HG02840 (cell line): Measurements from ENCODE around the gene ZFYVE28.
"Not testable (repeated sequence)": the region's sequence is repeated elsewhere in the genome, so short reads cannot be mapped to it uniquely, and the experiment has no call there.

Experiments
- ATAC-seq: cut with Tn5 transposase; IDR thresholded peaks from one replicate; pipeline ENCODE4 v1.9.1; 2021; ENCODE audit warnings: mild to moderate bottlenecking, moderate library complexity, moderate number of reproducible peaks; ENCODE audit not compliant: unreplicated experiment, low FRiP score

The ZFYVE28 gene

GRCh38 chr4:2394528-2394927, 23.9 kb downstream of the ZFYVE28 start:
- ATAC-seq: no peak

GRCh38 chr4:2393353-2394270, 24.8 kb downstream of the ZFYVE28 start:
- ATAC-seq: no peak

- no peak for ATAC-seq
Observed at GRCh38 chr4:2390784-2391421, 27.5 kb downstream of the ZFYVE28 start.

- ATAC-seq: no peak
Observed at GRCh38 chr4:2390146-2390545, 28.3 kb downstream of the ZFYVE28 start.

GRCh38 chr4:2389691-2390090, 28.8 kb downstream of the ZFYVE28 start:
- no peak for ATAC-seq

DNA sequence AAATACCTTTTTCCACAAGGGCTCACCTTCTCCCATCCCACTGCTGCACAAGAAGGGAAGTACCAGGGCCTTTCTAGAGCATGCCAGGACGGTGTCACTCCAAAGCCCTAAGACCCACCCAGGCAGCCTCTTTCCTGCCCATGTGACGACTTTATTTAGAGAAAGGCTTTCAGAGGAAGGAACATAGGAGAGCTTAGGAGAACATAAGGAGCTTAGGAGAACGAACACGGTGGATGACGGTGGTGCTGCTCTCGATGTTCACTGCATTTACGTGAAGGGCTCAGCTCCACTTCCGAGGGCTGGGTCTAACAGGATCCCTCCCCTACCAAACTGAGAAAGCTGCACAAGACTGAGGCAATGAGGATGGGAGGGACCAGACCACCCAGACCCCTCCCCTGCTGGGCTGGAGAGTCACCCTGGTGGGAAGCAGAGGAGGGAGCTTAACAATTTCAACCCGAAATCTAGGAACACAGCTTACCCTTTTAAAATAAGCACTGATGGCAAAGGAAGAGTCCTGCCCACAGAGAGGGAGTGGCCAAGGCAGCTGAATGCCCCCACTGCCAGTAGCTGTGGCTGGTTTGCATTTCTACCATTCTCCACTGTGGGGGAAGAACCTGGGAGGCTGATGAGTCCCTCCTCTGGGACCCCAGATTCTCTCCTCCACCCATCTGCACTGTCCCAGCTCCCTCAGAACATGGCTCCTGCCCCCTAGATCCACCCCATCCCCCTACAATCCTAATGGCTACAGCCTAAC, 29.8 kb downstream of the ZFYVE28 start:
- ATAC-seq: no peak

- no peak for ATAC-seq
Observed at GRCh38 chr4:2387829-2388228, 30.6 kb downstream of the ZFYVE28 start.

- ATAC-seq: no peak
Observed at GRCh38 chr4:2387218-2387617, 31.2 kb downstream of the ZFYVE28 start.

- no peak for ATAC-seq
Observed at GRCh38 chr4:2386717-2387116, 31.7 kb downstream of the ZFYVE28 start.

DNA sequence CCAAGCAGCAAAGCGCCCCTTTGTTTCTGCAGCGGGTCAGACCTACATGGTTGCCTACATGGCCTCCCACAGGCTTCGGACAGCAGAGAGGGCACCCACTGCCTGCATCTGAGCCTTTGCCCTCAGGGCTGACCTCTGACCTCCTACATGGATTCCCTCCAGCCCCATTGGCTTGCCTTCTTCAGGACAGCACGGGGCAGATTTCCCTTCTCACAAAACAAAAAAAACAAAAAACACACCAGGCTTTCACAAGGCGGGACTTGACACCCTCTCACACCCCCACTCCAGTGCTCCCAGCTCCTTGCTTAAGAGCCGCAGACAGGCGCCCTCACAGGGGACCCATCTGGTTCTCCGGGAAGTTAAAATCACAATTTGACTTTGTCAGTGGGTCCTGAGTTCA, 32.9 kb downstream of the ZFYVE28 start:
- ATAC-seq: no peak

- no peak for ATAC-seq
Observed at GRCh38 chr4:2384245-2384644, 34.2 kb downstream of the ZFYVE28 start.

DNA sequence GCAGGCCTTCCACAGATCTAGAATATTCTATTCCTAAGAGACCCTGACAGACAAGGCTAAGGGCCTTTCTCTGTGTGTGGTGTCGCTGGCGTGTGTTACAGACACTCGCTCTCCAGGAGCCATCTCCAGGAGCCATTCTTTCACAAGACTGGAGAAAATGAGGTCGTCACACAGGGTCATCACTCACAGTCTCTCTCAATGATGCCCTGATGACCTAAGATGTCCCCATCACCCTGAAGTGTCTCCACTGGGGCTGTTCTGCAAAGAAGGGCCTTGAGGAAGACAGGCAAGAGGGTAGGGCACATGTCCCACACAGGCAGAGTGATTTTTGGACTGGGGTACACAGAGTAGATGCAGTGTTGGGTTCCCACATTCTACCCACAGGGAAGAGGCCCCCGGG, 34.7 kb downstream of the ZFYVE28 start:
- no peak for ATAC-seq

DNA sequence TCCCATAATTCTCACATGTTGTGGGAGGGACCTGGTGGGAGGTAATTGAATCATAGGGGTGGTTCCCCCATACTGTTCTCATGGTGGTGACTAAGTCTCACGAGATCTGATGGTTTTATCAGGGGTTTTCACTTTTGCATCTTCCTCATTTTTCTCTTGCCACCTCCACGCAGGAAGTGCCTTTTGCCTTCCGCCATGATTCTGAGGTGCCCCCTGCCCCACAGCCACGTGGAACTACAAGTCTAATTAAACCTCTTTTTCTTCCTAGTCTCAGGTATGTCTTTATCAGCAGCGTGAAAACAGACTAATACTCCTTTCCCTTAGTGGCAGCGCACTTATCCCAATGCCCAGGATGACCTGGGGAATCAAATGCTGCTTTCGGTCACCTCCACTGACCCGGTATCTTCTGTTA, 35.2 kb downstream of the ZFYVE28 start:
- not testable (repeated sequence) for ATAC-seq

- not testable (repeated sequence) for ATAC-seq
Observed at GRCh38 chr4:2382769-2383202, 35.7 kb downstream of the ZFYVE28 start.

- not testable (repeated sequence) for ATAC-seq
Observed at GRCh38 chr4:2380589-2380988, 37.9 kb downstream of the ZFYVE28 start.

DNA sequence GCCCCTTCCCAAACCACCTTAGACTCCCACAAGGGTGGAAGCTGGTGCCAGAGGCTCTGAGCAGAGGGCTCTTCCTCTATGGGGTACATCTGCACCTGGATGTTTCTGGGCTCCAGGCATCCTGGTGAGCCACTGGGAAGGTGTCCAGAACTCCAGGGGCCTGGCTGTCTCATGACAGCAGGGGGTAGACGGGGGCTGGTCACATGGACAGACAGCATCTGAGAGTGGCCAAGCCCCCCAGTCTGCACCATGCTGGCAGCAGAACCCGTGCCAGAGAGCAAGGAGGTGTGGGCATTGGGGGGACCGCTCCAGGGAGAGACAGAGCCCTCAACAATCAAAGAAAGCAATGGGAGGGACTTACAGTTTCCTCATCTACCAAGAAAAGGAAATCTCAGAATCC, 39.5 kb downstream of the ZFYVE28 start:
- no peak for ATAC-seq

DNA sequence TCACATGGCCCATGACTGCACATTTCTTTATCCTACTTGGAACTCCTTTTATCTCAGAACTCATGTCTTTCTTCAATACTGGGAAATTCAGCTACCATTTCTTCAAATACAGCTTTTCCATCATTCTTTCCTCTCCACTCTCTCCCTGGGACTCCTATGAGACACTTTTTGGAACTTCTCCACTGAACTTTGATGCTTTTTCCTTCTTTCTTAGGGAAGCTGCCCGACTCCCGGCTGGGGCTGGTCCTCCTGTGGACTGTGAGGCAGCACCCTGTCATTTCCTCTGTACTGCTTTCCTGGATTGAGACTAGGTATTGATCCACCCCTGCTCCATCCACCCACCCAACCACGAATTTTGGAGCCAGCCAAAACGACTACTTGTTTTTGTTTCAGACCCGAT, 40.0 kb downstream of the ZFYVE28 start:
- no peak for ATAC-seq

DNA sequence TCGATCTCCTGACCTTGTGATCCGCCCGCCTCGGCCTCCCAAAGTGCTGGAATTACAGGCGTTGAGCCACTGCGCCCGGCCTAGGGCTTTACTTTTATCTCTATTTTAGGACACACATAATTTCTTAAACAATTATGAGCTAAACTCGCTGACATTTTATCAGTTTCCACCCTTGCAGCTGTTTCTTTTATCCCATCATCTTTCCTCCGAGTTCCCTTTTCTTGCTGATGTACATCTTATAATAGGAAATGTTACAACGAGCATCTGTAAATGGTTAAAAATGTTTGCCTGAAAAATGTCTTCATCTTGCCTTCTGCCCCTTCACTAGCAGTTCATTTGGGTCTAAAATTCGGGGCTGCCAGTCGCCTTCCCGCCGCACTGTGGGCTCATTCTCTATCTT, 41.2 kb downstream of the ZFYVE28 start:
- ATAC-seq: no peak

DNA sequence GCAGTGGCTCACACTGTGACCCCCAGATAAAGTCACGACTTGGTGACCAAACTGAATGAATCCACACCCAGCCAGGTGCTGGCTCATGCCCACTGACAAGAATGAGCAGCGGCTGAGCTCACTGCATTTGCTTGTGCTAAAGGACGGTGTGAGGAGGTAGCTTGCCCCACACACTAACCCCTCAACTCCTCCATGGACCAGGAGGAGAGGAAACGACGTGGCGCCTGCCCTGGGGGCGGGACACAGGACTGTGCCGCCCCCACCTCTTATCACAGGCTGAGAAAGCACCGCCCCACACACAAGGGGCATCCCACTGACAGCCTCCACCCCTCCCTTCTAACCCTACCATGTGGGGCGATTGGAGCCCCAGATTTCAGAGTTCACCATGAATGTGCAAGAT, 43.0 kb downstream of the ZFYVE28 start:
- ATAC-seq: no peak

GRCh38 chr4:2373532-2373931, 44.9 kb downstream of the ZFYVE28 start:
- ATAC-seq: no peak

DNA sequence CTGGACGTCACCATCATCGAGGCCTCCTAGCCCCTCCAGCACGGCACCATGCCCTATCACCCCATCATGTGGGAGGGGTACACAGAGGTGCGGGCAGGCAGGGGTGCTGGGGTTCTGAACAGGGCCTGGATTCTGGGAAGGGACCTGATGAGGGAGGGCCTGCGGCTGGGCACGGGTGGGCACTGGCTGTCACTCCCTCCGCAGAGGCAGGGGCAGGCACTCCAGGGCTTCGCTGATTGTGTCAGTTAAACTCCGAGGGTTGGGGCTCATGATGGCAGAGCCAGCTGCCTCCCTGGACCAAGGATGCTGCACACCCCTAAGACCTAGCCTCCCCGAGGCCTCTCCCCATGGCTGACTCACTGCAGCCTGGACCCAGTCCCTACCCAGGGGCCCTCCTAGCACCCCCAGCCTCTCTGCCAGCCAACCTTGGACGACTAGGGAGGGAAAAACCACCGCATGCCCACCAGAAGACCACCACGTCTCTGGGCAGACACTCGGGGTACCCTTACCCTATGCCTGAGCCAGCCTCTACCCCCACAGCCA, 45.9 kb downstream of the ZFYVE28 start:
- ATAC-seq: no peak
